ENCODE data around the gene ELF5. TPM values are rescaled to one million over a fixed set of nuclear protein-coding genes. Genes with fewer than 3 reads are reported as not detected.

The ELF5 gene
- total and polyA plus RNA-seq, 11 donors: not detected

DNA sequence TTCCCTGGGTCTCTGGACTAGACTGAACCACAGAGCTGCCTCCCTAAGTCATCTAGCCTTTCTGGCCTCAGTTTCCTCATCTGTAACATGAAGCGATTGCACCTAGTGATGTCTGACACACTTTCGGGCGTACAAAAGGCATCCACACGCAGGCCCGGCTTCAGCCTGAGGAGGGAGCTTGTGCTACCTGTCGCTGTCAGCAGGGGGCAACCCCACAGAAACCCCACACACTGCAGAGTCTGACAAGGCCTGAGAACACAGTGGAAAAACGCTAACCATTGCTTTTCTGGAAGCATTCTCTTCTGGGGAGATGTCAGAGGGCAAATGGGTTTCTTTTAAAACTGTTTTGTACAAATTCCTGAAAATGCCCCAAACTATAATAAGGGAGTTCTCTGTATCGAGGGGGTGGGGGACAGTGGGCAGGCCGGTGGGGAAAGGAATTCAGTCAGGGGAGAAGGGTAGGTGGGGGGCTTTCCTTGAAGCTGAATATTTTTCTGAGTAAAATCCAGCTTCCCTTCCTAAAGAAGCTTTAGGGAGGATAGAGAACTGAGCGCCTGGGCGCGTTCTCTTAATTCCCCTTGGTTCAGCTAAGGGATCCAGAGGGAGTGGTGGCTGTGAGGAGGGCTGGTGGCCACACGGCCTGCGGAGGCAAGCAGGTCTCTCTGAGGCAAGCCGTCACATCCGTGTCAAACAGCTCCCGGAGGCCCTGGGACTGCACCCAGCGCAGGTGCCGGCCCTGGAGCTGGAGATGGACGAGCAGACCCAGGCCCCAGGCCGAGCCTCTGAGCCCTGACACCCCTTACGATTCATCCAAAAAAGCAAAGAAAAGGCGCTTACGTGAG, 533 bp downstream of the ELF5 start:
- Histone ChIP-seq H3K9me3 (no peaks in the 10 kb centered on the region), H3K36me3 (no peaks in the 10 kb centered on the region), H3K4me3 (no peak overlapping the region), H3K27ac (no peak overlapping the region), H3K4me1 (peaks cover 0 to 16% (median 0%) of the 10 kb centered on the region in 12 donors), H3K27me3 (no peaks in the 10 kb centered on the region)
- peak; percentile 49 to 87 (median 76) for ATAC-seq
- no peak for TF ChIP-seq POLR2A (IDR thresholded peaks at IDR 0.05)
- TF ChIP-seq, protein P1, sequence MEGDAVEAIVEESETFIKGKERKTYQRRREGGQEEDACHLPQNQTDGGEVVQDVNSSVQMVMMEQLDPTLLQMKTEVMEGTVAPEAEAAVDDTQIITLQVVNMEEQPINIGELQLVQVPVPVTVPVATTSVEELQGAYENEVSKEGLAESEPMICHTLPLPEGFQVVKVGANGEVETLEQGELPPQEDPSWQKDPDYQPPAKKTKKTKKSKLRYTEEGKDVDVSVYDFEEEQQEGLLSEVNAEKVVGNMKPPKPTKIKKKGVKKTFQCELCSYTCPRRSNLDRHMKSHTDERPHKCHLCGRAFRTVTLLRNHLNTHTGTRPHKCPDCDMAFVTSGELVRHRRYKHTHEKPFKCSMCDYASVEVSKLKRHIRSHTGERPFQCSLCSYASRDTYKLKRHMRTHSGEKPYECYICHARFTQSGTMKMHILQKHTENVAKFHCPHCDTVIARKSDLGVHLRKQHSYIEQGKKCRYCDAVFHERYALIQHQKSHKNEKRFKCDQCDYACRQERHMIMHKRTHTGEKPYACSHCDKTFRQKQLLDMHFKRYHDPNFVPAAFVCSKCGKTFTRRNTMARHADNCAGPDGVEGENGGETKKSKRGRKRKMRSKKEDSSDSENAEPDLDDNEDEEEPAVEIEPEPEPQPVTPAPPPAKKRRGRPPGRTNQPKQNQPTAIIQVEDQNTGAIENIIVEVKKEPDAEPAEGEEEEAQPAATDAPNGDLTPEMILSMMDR (IDR thresholded peaks at IDR 0.05): peak; percentile 29 to 70 (median 54)
- 64 to 72% (median 71%) methylated on average over 23 to 24 of the region's 24 CpGs for WGBS, 4 donors
- DNase-seq: peak in 1 of 5 donors; percentile 39
- intact Hi-C loops (cut with DNase I): loop anchor here in 5 of 10 donors (5.0 to 10.0 kb wide), 6 partner anchors 379 to 902 kb away; partner anchors contain the start of gene SLC1A2 (in 1 of the 5)

DNA sequence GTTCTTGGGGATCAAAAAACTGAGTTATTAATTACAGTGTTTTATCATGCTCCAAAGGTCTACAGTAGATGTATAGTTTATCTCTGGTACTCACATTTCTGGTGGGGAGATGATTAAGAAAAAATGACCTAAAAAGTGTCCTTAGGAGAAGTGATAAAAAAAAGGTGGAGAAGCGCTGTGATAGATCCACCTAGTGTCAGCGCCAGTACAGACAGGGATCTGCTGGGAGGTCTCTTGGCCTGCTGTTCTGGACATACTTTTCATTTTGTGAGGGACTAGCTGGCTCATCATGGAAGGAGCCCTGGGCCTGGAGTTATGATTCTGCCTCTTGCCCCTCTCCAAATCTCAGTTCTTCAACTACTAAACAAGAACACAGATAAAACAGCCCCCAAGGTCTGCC, 2.9 kb downstream of the ELF5 start:
- DNase-seq (no peak), ATAC-seq (no peak)
- Histone ChIP-seq H3K27me3 (no peaks in the 10 kb centered on the region), H3K27ac (no peak overlapping the region), H3K4me1 (peaks cover 0 to 16% (median 0%) of the 10 kb centered on the region in 12 donors), H3K9me3 (no peaks in the 10 kb centered on the region), H3K36me3 (no peaks in the 10 kb centered on the region), H3K4me3 (no peak overlapping the region)
- TF ChIP-seq POLR2A (IDR thresholded peaks at IDR 0.05): no peak
- TF ChIP-seq, protein P1 (IDR thresholded peaks at IDR 0.05): no peak
- 86 to 98% (median 92%) methylated on average over 2 of the region's 2 CpGs for WGBS, 4 donors
- intact Hi-C loops (cut with DNase I): loop anchor here in 5 of 10 donors (5.0 to 10.0 kb wide), 6 partner anchors 382 to 904 kb away; partner anchors contain the start of gene SLC1A2 (in 1 of the 5)

DNA sequence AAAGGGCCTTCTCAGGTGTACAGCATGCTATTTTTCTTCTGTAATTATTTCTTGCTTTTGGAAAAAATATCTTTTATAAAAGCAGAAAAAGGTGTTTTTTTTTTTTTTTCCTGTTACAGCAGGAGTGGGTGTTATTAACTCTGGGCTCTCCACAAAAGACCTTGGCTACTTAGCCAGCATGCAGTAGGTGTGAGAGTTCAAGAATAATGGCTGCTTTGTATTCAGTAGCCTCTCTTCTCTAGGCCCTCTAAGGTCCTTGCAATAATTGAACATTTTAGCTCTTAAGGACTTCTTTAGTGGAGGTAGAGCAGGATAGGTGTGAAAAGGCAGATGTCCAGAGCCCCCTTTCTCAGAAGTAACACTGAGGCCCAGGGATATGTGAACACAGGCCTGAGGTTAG, 3.4 kb downstream of the ELF5 start:
- Histone ChIP-seq H3K9me3 (no peaks in the 10 kb centered on the region), H3K27ac (no peak overlapping the region), H3K36me3 (no peaks in the 10 kb centered on the region), H3K4me1 (peaks cover 0 to 16% (median 0%) of the 10 kb centered on the region in 12 donors), H3K4me3 (no peak overlapping the region), H3K27me3 (no peaks in the 10 kb centered on the region)
- TF ChIP-seq, protein P1 (IDR thresholded peaks at IDR 0.05): no peak
- no peak for TF ChIP-seq POLR2A (IDR thresholded peaks at IDR 0.05)
- no peak for ATAC-seq
- DNase-seq: no peak
- intact Hi-C loops (cut with DNase I): loop anchor here in 5 of 10 donors (5.0 to 10.0 kb wide), 6 partner anchors 382 to 905 kb away; partner anchors contain the start of gene SLC1A2 (in 1 of the 5)

DNA sequence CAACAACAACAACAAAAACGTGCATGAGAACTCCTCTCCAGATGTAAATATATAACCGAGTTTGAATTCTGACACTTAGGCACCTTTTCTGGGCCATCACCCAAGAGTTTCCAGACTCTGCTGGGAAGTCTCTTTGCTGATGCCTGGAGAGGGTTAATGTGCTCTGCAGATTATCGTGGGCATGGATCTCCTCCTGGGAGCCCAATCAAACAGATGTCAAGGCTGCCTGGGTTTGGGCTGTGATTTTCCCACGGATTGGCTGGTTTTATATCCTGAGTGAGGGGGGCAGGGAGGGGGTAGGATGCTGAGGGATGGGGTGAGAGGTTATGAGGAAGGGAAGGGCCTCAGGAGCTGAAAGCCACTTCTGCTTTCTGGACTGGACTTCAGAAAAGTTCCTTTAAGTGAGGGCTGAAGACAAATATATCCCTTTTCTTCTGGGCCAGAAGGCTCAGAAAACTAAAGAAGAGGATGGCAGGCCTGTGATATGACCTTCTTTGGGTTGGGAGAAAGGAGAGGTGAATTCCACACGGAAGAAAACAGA, 4.2 kb downstream of the ELF5 start:
- H3K9me3 ChIP-seq: no peaks in the 10 kb centered on the region
- ATAC-seq (no peak), DNase-seq (no peak)
- TF ChIP-seq POLR2A (IDR thresholded peaks at IDR 0.05): no peak
- TF ChIP-seq, protein P1 (IDR thresholded peaks at IDR 0.05): no peak
- H3K27ac ChIP-seq: no peak overlapping the region
- H3K4me1 ChIP-seq: peaks cover 0 to 16% (median 0%) of the 10 kb centered on the region in 12 donors
- intact Hi-C loops (cut with DNase I): no loop called here
- no peaks in the 10 kb centered on the region for H3K27me3 ChIP-seq
- WGBS, 4 donors: 27 to 35% (median 30%) methylated on average over 5 of the region's 5 CpGs
- no peak overlapping the region for H3K4me3 ChIP-seq
- H3K36me3 ChIP-seq: no peaks in the 10 kb centered on the region
